Inflammatory macrophage treated with lipopolysaccharide for 4 hours (primary cell): ENCODE data around the gene LINGO4.
"Not testable (repeated sequence)": the region's sequence is repeated elsewhere in the genome, so short reads cannot be mapped to it uniquely, and the experiment has no call there.

Experiments
- DNase-seq: peaks from one replicate; pipeline ENCODE4 v3.0.0-alpha.2; 2020

The LINGO4 gene

DNA sequence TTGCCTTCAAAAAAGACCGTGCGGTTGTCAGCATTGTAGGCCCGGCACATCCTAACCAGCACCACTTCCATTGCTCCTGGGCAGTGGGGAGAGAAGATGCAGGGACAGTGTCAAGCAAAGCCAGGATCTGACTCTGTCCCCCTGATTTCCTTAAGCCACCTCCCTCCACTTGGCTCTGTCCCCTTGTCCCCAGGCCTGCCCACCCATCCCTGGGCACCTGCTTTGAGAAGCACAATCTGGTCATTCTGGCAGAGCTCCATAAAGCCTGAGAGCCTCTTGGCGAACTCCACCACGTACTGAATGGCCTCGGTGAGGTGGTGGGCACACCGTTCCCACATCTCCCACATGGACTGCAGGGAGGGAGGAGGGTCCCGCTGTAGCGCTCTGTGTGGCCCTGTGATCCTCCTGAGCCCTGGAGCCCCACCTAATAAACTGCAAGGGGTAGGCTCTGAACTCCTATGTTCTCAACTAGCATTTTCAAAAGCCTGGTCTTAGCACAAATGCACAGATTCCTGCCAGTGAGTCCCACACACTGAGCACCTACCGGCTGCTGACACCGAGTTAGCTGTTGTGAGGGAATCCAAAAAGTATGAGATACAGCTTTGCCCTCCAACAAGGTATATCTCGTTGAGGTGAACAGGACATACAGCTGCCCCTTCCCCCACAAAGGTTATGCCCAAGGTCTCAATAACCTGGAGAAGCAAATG, 8.2 kb upstream of the LINGO4 start:
- DNase-seq, result no peak

DNA sequence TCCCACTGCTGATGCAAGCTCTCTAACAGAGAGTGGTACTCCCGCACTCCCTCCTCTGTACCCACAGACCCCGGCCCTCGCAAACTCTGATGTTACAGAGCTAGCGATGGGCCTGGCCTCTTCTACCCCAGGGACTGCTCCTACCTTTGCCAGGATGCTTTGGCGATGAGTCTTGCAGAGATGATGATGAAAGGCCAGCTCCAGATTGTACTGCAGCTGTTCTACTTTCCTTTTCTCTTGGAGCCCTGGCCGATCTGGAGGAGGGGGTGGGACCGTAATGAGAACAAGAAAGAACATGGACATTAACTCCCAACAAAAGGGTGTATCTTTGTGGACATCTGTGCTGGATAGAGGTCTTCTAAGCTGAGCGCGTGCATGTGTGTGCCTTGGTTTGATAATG, 6.0 kb upstream of the LINGO4 start:
- no peak for DNase-seq

DNA sequence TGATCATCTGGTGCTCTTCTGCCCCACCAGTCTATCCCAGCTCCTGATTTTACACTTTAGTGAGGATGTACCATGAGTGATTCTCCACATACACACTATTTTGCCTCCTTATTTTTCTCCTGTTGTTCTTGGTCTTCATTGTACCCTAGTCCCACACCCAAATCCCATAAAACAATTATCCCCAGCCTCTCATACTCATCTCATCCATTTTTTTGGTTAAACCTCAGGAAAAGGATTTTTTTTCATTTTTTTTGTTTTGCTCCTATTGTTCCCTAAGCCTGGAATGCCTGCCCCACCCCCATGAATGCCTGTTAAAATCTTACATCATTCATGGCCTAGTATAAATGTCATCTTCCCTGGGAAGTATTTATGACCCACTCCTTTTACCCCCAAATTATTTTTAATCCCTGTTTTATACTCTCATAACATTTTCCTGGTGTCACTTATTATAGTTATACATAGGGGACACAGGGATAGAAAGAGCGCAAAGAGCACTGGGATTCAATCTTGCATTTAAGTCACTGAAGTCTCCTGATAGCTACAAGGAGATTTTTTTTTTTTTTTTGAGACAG, 4.9 kb upstream of the LINGO4 start:
- no peak for DNase-seq

DNA sequence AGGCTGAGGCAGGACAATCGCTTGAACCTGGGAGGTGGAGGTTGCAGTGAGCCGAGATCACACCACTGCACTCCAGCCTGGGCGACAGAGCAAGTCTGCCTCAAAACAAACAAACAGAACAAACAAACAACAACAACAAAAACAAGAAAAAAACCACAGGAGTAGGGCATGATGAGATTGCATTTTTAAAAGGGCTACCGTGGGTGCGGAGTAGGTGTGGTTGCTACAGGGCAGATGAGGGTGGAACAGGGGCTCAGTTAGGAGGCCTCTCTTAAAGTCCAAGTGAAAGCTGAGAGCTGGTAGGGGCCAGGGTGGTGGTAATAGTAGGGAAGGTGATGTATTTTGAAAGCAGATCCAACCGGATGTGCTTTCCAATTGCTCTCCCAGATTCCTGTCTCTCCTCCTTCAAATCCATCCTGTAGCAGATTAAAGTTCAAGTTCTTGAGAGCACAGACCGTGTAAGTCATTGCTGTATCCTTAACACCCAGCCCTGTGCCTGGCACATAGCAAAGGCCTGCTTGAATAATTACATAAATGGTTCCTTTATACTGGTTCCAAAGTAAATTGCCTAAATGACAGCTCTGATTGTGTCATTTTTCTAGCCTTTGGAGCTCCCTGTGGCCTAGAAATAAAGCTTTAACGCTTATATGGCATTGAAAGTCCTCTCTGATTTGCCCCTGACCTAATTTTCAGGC, 4.2 kb upstream of the LINGO4 start:
- DNase-seq, result no peak

DNA sequence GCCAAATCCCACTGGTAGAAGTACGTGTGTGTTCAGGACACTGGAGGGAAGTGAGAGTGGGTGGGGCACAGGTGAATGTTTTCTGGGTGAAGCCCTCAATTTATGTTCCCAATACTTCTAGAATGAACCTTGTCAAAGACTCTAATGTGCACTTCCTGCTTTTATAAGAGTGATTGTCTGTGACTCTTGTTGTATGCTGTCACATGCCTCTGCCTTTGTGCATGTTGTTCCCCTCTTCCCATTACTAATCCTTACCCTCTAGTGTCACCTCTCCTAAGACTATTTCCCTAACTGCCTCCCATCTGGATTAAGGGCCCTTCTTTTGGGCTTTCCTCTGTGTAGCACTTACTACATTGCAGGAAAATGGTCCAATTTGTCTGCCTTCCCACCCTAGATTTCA, 2.5 kb upstream of the LINGO4 start:
- DNase-seq, result peak; percentile 34

DNA sequence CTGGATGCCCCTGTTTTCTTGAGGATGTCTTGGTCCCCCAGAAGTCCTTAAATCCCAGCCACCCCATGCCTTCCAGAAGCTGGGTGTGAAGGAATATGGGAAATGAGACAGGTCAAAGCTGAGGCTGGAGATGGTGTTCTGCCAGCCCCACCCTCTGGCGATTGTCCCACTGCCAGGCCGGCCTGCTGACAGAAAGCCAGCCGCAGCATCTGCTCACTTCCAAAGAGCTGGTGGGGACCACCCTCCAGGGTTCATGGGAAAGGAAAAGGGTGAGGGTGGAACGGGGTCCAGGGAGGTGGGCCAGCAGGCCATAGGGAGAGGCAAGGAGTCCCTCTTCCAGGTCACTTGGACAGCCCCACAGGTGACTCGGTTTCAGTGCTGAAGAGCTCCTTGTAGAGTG, 1.9 kb upstream of the LINGO4 start:
- no peak for DNase-seq

DNA sequence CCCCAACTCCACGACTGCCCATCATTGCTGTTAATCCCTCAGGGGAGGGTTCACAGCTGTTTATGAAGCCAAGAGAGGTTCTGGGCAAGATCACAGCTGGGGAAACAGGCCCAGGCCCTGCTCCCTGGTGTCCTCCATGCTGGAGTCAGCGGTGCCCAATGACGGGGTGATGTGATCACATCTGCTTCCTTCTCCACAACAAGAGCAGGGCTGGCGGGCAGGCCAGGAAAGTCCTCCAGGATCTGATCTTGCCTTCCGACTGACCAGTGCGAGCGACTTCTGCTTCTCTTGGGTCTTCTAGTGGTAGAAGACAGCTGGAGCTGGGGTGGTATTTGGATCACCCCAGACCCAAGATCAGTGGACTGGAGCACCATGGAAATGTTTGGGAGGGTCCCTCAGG, 951 bp upstream of the LINGO4 start:
- no peak for DNase-seq

DNA sequence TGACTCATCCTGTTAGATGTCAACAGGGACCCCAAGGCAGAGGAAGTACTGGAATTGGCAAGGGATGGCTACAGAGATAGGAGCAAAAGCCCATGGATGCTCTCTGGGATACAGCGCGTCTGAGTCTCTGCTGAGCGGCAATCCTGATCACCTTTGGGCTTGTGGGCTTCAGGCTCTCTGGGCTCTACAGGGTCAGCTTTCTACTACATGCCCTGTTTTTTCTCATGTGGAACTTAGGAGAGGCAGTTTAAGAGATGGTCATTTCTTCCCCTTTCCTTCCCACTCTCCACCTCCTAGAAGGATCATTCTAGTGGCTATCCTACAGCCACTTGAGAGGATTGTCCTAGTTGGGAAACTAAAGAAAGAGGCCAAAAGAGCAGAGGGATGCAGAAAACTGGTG, 1.3 kb downstream of the LINGO4 start:
- DNase-seq, result no peak

DNA sequence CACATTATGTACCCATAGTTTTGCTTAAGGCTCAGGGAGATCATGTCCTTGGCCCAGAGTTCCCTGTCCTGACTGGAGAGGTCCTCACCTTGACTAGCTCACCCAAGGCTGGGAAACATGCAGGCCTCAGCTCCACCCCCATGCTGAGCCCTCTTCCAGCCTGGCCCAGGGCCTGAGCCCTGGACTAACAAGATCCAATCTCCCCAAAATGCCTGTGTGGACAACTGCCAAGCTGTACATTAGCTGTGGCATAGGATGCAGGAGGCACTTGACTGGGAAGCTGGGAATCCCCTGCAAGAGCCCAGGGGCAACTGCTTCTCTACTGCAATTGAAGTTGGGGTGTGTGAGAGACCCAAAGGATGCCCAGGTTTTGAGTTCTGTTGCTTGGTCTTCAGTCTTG, 2.1 kb downstream of the LINGO4 start:
- DNase-seq, result no peak

DNA sequence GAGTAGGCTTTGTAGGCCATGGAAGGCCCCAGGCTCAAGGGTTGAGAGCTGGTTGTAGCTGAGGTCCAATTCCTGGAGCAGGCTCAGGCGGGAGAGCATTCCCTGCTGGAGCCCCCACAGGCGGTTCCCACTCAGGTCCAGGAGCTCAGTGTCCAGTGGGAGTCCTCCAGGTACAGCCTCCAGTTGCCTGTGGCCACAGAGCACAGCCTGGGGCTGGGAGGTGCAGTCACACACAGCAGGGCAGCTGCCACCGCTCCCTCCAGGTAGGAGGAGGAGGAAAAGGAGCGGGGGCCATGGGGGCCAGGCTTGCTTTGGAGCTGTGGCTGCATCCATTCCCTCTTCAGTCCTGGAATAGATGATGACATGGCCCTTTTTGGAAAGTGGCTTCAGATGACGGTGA, 2.8 kb downstream of the LINGO4 start:
- no peak for DNase-seq

DNA sequence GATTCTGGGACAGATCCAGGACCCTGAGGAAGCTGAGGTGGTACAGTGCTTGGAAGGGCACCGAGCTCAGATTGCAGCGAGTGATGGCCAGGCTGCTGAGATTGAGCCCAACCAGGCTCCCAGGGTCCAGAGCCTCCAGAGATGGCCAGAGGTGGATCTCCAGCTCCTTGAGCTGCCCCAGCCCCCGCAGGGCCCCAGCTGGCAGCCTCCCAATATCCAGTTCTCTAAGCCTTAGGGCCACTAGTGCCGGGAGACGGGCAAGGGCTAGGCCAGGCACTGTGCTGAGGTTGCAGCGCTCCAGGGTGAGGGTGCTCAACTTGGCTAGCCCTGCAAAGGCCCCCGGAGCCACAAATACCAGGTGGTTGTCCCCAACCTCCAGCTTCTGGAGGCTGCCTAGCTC, 3.4 kb downstream of the LINGO4 start:
- DNase-seq, result no peak

DNA sequence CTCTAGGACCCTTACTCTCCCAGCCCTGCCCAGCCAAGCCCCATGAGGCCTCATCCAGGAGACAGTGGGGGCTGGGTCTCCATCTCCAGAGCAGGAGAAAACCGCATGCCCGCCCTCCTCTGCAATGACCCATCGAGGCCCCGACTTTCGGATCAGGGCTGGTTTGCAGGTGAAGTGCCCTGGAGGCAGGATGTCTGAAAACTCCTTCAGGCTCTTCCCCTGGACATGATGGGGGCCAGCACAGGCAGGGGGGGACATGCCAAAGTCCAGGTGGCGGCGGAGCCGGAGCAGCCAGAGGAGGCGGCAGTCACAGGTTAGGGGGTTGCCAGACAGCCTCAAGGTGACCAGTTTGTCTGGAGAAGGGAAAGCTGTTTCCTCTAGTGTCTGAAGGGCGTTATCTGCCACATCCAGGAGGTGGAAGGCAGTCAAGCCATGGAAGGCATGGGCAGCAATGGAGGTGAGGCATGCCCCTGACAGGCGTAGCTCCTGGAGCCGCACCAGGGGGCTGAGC, 3.9 kb downstream of the LINGO4 start:
- no peak for DNase-seq

DNA sequence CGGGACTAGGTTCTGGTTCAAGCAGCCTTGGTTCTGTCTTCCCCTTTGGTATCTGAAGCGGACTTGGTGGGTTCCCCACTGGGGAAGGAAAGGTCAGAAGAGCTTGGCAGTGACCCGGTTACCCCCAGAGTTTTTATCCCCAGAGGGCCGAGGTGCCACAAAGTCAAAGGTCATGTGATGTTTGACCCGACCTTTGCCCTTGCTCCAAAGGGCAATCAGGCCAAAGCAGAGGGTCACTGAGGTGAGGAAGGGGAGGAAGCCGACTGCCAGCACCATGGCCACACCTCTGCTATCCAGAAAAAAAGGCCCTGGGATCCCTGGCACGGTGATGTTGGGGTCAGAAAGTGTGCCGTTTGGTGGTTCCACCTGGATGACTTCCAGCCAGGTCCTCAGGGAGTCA, 4.4 kb downstream of the LINGO4 start:
- no peak for DNase-seq

DNA sequence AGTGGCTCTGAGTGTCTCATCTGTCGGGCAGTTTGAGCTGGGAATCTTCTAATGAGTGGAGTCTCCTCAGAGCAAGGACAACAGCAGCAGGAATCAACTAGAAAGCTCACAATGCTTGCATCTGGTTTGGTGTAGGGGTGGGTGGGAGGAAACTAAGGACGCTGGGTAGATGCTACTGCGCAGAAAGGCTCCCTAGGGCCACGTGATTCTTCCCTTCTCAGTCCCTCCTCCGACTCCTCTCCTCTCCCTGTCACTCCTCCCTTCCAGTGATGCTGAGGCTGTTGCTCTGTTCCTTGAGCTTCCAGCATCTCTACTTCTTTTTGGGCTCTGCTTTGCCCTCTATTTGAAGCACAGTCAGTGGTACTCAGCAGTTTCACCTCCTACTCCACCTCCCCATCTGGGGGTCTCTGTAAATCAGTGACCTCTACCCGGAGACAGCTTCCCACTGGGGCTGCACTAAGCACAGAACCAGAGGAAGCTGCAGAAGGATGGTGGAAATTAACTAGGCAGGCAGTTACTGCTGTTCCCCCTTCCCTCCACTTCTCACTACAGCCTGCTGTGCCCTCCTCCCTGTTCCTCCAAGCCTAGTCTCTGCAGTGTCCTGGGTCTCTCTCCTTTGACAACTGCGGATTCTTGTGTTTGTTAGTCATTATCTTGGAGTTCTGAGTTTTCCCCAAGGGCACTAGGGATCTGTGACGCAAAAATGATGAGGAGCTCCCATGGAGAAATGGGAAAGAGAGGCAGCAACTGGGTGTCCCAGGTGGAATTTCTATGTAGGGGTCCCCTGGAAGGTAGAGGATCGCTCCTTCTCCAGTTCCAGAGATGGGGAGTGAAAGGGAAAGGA, 5.8 kb downstream of the LINGO4 start:
- DNase-seq, result no peak

DNA sequence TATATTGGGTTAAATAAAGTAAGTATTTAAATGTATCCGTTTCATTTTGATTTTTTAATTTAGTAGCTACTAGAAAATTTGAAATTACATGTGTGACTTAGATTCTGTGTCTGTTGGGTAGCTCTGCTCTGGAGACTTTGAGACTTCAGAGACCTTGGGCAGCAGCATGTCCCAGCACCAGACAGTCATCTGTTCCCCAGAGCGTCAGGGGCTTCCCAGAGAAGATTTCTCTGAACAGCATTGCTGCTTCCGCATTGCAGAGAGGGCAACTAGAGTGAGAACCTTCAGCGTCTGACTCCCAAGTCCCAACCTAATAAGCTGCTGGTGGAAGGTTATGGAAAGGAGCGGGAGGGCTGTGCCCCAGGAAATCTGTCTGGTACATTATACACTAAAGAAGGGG, 6.6 kb downstream of the LINGO4 start:
- no peak for DNase-seq

DNA sequence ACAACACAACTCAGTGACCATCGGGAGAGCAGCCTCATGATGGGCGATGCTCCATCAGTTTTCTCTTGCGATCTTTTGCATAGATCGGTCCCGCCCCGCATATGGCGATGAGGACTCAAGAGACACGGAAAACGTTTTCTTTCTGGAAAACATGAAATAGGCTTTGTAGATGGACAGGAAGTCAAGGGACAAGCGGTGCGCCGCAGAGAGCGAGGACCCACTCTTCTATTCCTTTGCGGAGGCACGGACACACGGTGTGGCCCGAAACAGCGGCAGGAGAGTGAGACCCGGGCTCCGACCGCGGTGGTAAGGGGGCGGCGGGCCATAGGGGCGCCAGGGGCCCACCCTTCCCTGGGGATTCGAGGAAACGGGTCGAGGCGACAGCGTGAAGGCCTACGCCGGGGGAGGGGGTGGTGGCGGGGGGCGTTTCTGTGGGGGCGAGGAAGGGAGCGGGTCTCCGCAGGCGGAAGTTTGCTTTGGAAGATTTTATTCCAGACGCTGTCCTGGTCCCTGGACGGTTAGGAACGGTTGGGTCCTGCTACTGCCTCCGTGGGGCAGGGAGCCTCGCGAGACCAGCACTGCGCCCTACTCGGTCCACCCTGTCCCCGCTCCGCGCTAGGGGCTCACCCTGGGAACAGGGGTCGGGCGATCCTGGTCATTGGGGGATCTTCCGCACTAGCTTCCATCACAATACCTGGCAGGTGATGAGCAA, 14.1 kb downstream of the LINGO4 start:
- no peak for DNase-seq

DNA sequence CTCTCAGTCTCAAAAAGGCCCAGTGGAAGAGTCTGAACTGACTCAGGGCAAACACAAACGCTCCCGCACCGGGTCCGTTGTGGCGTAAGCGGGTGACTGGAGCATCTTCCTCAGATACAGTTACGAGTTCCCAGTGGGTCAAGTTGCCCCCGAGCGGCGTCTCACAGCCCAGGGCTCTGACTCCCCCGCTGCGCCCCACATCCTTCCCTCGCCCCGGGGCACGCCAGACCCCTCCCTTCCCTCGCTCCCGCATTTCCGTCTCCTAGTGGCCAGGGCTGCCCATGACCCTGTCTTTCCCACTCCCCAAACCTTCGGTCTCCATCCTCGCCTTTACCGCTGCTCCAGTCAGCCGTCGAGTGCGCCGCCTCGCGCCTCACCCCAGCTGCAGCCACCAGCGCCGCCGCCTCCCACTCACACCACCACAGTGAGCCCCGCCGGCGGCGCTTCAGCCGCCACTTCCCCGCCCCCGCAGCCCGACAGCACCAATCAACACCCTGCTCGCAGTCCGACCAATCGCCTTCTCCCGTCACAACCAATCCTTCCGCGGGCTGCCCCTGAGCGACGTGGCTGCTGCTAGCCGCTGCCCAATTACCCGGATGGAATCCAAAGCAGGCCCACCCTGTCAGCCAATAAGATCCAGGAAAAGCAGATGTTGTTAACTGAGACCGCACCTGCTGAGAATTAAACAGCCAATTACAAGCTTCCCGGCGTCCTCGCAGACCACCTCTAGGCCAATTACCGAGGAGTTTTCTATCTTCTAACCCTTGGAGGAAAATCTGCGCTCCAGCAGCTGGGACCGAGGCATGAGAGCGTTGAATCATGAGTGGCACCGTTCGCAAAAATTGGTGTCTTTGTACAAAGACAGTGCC, 14.9 kb downstream of the LINGO4 start, which contains the start of gene TDRKH:
TDRKH (minus strand) TSS at position 430 of the 869 bp plus-strand sequence. CDS start 7,478 bp downstream, outside the sequence.
- DNase-seq, result peak; percentile 99

DNA sequence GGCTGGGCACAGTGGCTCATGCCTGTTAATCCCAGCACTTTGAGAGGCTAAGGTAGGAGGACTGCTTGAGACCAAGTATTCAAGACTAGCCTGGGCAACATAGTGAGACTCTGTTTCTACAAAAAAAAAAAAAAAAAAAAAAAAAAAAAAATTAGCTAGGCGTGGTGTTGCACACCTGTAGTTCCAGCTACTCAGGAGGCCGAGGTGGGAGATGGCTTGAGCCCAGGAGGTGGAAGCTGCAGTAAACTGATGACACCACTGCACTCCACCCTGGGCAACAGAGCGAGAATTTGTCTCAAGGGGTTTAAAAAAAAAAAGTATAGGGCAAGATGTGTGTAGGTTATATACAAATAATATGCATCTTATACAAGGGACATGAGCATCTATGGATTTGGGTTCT, 17.5 kb downstream of the LINGO4 start:
- DNase-seq, result no peak

DNA sequence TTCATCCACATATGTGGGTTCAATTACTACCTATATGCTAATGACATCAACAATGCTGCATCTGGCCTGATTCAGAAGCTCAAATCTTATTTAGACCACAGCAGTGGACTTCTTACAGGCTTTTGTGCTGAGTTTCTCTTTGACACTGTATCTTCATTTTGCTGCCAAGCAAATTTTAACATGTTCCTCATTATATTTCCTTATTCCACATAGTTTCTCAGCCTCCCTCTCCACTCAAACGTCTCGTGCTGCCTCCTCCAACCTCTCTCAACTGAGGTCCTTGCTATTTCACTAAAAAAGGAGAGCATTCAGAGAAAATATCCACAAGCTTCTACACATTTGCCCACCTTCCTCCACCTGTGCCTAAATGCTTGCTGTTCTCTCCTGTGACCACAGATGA, 21.4 kb downstream of the LINGO4 start:
- peak; percentile 44 for DNase-seq

DNA sequence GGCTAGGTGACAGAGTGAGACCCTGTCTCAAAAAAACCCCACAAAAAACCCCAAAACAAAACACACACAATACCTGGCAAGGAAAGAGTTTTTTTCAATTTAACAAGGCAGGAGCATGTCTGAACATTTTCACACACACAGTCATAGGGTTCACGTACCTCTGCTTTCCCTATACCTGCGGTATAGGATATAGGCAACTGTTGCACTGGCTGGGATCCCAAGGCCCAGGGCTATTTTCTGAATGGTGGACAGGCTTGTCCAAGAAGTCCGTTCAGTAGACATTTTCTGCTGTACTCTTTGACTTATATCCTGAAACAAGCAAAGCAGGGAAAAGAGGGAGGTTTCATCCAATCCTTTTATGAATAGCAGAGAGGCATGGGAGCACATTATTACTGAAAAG, 22.5 kb downstream of the LINGO4 start:
- DNase-seq, result no peak

DNA sequence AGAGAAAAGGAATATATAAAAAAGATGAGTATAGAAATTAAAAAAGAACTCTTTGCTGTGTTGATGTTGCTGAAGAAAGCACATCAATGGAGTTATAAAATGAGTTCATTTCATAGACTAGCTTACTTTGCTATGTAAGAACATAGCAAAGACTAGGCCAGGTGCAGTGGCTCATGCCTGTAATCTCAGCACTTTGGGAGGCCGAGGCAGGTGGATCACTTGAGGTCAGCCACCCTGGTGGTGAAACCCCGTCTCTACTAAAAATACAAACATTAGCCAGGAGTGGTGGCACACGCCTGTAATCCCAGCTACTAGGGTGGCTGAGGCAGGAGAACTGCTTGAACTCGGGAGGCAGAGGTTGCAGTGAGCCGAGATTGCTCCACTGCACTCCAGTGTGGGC, 23.2 kb downstream of the LINGO4 start:
- not testable (repeated sequence) for DNase-seq

DNA sequence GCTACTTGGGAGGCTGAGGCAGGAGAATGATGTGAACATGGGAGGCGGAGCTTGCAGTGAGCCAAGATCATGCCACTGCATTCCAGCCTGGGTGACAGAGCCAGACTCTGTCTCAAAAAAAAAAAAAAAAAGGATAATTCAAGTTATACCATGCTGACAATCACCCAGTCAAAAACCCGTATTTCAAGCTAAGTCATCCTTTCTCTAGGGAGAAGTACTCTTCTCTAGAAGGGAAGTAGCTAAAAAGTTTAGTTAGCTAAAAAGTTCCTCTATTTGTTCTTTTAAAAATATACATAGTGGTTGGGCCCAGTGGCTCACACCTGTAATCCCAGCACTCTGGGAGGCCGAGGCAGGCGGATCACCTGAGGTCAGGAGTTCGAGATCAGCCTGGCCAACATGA, 24.5 kb downstream of the LINGO4 start:
- DNase-seq, result peak; percentile 28
